ENCODE data around the gene PREP.
"Not testable (repeated sequence)": the region's sequence is repeated elsewhere in the genome, so short reads cannot be mapped to it uniquely, and the experiment has no call there.

Gene PREP

DNA sequence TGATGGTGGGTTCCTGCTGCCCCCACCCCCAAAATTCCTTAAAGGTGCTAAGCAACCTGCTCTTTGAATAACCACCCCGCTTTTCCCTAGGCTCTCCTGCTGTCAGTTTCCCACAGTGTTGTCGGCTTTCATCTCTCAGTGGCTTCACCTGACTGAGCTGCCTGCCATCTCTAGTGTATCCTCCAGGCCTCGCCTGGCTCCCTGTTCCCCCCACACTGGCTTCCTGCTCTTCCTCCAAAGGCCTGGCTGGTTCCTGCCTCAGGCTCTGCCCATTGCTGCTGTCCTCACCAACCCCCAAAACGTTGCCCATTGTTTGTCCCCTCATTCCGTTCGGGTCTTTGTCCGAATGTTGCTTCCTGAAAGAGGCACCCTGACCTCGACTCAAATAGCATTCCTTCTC, 129.3 kb downstream of the PREP start:
- no peak for DNase-seq (ENCODE audit: low read depth in 2 of 3, low spot score in 2 of 3)

DNA sequence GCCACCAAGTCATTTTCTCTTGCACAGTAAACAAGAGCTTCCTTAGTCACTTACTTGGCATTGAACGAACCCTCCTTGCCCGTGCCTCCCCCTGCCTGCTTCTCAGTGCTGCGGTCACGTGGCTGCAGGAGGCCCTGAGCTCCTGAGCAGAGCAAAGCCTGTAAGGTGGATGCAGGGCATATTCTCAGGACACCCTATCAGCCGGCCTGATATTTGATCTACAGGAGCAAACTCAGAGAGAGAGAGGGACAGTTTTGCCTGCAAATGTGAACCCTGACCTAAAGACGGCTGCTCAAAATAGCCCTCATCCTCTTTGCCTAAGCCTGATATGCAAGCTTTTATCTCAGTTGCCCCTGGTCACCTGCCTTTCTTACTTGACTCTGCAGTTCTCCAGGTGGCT, 130.1 kb downstream of the PREP start:
- DNase-seq (ENCODE audit: low read depth in 2 of 3, low spot score in 2 of 3), result no peak

DNA sequence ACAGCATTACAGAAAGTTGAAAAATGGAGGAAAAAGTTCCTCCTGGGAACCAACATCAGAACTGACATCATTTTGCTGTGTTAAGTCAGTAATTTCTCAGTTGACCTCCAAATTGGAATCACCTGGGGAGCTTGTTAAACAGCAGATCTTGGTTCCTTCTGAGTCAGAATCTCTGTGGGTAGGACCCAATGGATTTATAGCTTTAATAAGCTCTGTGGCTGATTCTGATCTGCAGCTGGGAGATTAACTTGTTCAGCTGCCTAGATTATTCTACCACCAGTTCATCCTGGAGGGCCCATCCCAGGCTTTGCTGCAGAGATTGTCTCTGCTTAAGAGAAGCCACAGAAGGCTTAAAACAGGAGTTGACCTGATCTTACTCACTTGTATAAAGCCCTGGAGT, 132.4 kb downstream of the PREP start:
- no peak for DNase-seq (ENCODE audit: low read depth in 2 of 3, low spot score in 2 of 3)

DNA sequence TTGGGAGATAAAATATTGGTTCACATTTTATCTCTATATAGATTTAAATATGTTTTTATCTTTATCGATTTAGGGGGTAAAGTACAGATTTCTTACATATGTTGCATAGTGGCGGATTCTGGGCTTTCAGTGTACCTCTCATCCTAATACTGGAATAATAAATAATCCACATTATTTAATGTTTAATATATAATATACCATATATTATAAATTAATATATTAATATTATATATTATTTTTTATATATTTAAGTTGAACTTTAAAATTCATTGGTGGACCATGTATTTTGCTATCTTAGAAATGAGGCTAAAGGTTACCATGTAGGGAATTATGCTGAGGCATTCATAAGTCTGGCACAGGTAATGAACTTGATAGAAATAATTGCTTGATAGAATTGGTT, 133.5 kb downstream of the PREP start:
- DNase-seq (ENCODE audit: low read depth in 2 of 3, low spot score in 2 of 3), result no peak

DNA sequence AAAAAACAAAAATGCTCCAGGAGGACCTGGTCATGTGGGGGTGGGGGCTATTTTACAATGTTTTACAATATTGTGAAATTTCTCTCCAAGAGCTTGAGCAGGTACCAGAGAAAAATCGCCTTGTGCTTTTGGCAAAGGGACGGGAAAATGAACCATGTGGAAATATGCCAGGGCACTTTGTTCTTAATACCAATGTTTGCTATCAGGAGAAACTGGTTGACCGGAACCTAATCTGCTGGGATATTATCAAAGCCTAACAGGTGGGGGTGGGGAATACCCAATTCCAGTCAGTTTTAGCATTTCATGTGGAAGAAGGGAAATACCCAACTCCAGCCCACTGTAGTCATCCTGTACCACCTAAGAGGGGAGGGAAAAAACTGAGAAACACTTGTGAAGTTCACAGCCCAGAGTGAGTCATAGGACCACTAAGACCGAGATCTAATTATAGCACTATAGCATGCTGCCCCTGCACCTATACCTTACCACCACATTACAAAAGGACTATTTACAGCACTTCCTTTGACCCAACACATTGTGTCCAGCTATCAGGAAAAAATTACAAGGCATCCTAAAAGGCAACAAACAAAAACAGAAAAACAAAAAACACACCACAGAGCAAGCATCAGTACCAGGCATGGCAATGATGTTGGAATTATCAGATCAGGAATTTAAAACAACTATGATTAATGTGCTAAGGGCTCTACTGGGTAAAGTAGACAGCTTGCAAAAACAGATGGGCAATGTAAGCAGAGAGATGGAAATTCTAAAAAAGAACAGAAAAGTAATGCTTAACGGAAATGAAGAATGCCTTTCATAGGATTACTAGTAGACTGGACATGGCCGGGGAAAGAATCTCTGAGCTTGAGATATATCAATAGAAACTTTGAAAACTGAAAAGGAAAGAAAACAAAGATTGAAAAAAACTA, 138.9 kb downstream of the PREP start:
- DNase-seq (ENCODE audit: low read depth in 2 of 3, low spot score in 2 of 3), result no peak

DNA sequence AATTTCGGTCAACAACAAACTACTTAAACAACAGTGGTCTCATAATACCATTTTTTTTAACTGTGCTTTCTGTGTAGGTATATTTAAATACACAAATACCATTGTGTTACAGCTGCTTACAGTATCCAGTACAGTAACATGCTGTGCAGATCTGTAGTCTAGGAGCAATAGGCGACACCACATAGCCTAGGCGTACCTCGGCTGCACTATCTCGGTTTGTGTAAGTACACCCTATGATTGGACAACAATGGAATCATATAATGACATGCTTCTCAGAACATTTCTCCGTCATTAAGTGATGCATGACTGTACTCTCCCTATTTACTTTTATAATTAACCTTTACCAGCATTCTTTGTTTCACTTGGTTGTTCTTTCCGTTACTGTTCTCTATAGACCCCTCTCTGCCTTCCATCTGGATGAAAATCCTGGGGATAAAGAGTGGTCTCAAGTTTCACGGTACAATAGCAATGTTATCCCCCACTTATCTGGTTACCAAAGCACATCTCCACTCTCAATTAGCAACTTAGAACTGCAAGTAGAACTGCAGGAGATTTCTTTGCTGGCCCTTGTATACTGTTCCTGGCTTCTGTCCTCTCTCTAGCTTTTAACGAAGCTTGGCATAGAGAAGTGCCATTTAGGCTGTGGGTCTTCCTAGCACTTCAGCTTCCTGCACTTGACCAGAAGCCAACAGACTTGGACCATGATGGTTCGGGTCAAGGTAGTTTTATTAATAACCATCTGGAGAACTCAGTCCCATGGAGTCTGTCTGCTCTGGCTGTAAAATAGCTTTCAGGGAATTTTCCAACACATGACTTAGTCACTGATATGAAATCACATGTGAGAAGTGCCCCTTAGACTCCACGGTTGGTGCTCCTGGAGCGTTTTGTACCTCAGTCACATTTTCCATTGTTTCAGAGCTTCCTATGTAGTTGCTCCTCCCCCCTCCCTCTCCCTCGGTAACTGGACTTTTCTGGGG, 142.7 kb downstream of the PREP start:
- DNase-seq (ENCODE audit: low read depth in 2 of 3, low spot score in 2 of 3), result no peak

DNA sequence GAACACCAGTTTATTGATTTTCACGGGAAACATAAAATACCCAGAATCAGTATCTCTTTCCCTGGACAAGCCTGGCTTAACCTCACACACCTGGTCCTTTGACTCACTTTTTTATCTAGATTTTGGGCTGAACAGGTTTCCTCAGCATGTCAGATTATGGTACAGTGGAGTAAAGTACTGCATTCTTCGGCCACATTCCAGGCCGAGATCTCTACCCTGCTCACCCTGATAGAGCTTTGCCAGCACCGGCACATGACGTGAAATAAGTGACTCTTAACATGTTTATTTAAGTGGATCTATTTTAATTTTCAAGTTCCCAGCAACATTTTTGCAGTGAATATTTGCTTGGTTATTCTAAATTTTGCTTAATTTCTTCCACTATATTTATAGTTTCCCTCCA, 144.1 kb downstream of the PREP start:
- no peak for DNase-seq (ENCODE audit: low read depth in 2 of 3, low spot score in 2 of 3)

DNA sequence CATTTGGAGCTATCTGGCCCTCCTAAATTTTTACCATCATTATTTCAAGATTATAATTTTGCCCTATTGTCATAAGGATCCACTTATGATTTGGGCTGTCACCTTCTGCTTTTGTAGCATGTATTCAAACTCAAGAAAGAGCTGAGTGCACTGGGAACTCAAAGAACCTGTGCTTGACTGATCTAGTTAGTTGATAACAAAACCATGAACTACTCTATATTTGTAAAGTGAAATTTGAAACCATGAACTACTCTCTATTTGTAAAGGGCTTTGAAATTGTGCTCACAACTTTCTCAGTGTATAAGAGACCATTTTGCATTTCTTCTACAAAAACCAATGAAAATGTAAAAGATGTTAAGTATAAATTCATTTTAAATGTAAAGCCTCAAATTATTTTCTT, 145.5 kb downstream of the PREP start:
- no peak for DNase-seq (ENCODE audit: low read depth in 2 of 3, low spot score in 2 of 3)

DNA sequence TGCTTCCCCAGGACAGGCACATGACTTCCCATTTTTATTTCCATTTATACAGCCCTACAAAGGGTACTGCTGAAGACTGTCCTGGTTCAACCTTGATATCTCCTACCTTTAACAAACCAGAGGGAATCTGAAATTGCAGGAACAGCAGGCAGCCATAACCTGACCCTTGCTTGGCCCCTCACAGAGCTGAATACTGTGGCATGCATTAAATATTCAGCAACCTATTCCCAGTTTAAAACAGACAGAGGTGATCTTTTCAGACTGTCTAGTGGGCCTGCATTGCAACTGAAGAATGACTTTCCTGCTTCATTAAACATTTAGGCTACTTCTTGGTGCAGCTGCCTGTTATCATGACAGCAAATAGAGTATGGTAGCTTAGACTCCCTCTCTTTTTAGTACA, 146.3 kb downstream of the PREP start:
- no peak for DNase-seq (ENCODE audit: low read depth in 2 of 3, low spot score in 2 of 3)

DNA sequence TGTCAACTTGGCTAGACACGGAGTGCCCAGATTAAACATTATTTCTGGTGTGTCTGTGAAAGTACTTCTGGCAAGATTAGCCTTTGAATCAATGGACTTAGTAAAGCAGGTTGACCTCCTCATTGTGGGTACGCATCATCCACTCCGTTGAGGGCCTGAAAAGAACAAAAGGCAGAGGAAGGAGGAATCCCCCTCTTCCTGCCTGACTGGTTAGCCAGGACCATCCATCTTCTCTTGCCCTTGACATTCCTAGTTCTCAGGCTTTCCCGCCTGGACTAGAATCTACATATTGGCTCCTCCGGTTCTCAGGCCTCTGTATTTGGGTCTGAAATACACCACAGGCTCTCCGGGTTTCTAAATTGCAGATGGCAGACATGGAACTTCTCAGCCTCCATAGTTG, 149.1 kb downstream of the PREP start:
- no peak for DNase-seq (ENCODE audit: low read depth in 2 of 3, low spot score in 2 of 3)

DNA sequence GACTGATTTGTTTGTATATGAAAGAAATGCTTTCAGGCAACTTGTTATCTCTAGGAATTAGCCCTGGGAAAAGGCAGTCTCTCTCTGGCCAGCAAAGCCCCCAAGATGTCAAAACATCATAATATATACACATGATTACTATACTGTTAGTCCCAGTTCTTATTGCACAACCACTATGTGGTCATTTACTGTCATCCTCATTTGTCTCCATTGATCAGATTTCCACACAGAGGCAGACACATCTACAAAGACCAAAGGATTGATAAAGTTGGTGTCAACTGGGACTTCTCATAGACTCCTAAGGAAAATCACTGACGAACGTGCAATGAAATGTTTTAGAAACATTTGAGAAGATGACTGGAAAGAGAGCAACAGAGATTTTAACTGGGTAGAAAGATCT, 151.2 kb downstream of the PREP start:
- no peak for DNase-seq (ENCODE audit: low read depth in 2 of 3, low spot score in 2 of 3)

DNA sequence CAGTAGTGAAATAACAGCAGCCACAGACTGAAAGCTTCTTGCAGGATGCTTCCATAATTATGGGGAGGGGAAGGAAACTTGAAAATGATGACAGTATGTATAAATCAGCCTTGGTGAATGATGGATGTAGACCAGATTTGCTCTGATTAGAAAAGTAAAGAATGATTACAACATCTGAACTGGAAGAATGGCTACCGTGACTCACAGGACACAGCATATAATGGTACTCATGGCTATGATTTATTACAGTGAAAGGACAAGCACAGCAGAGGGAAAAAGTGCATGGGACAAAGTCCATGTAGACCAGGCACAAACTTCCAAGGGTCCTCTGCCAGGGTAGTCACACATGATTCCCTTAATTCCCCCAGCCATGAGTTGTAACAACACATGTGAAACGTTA, 152.3 kb downstream of the PREP start:
- no peak for DNase-seq (ENCODE audit: low read depth in 2 of 3, low spot score in 2 of 3)

DNA sequence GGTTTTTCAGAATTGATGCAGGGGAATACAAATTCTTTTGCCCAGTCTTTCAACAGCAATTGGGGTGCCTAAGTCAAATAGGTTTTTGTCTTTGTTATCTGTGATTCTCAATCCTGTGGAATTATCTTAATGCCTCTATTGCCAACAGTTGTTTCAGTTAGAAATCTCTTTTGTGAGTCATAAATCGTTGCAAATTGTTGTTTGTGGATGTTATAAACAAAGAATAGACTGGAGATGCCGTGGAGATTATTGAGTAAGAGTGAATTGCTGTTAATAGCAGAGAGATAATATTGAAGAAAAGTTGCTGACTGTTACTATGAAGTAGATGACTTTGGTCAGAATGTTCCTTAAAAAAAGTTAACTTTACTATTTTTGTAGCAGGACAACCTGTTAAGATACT, 159.4 kb downstream of the PREP start:
- DNase-seq (ENCODE audit: low read depth in 2 of 3, low spot score in 2 of 3), result no peak

DNA sequence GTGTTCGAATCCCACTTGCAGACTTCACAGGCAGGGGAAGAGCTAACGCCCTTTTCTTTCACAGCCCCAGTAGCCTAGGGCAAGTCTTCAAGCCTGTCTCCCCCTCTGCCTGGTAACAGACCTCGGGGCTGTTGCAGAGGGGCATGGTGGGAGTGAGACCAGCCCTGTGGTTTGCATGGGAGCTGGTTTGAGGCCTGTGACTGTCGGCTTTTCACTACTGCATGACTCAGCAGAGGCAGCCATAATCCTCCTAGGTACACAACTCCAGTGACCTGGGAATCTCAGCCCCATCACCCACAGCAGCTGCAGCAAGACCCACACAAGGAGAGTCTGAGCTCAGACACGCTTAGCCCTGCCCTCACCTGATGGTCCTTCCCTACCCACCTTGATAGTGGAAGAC, 167.7 kb downstream of the PREP start:
- no peak for DNase-seq (ENCODE audit: low read depth in 2 of 3, low spot score in 2 of 3)

DNA sequence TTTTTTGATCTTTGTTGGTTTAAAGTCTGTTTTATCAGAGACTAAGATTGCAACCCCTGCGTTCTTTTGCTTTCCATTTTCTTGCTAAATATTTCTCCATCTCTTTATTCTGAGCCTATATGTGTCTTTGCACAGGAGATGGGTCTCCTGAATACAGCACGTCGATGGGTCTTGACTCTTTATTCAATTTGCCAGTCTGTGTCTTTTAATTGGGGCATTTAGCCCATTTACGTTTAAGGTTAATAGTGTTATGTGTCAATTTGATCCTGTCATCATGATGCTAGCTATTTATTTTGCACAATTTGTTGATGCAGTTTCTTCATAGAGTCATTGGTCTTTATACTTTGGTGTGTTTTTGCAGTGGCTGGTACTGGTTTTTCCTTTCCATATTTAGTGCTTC, 171.1 kb downstream of the PREP start:
- DNase-seq (ENCODE audit: low read depth in 2 of 3, low spot score in 2 of 3), result not testable (repeated sequence)
